GM06990 (cell line): Measurements from ENCODE around the gene CIAPIN1.

Source experiments
- DNase-seq: peaks from one replicate; pipeline ENCODE4 v3.0.0-alpha.2; 2011; ENCODE audit not compliant: insufficient read length; ENCODE audit errors: extremely low read depth
- H3K27me3 ChIP-seq: replicated peaks from 2 replicates; pipeline ENCODE4 v1.6.0; 2011; ENCODE audit warnings: low read length; ENCODE audit not compliant: control insufficient read depth, insufficient read depth
- H3K36me3 ChIP-seq: 2 replicates; pipeline ENCODE4 v1.5.1; 2011; ENCODE audit warnings: low read length; ENCODE audit not compliant: control insufficient read depth, insufficient read depth
- H3K4me3 ChIP-seq: replicated peaks from 2 replicates; pipeline ENCODE4 v1.5.1; 2011; ENCODE audit warnings: low read depth, mild to moderate bottlenecking, control low read depth, low read length
- TF ChIP-seq, protein P1 (sequence below): IDR thresholded peaks from 2 replicates; pipeline ENCODE4 v1.5.1; 2011; ENCODE audit warnings: low read length, control low read depth, mild to moderate bottlenecking, inconsistent platforms; ENCODE audit not compliant: insufficient read depth, poor library complexity, severe bottlenecking

CIAPIN1 gene

GRCh38 chr16:57416084-57416483 is 31.1 kb downstream of the CIAPIN1 start:
- H3K4me3 ChIP-seq, result no peak overlapping the region; the same call in 1 of the 2 replicates

DNA sequence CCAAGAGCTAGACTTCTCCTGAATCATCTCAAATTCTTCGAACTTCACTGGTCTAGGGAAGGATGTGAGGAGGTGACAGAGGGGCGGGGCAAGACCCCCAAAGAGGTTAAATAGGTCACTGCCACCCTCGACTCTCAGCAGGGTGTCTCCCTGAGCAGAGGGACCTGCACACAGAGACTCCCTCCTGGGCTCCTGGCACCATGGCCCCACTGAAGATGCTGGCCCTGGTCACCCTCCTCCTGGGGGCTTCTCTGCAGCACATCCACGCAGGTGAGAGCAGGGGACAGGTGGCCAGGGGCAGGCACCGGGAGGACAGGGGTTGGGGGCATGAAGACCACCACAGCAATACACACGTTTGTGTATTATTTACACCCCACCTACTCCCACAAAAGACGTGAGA is 33.5 kb downstream of the CIAPIN1 start:
- Histone ChIP-seq H3K4me3 (no peak overlapping the region), H3K36me3 (no peaks in the 10 kb centered on the region), H3K27me3 (no peaks in the 10 kb centered on the region)
- TF ChIP-seq, protein P1, sequence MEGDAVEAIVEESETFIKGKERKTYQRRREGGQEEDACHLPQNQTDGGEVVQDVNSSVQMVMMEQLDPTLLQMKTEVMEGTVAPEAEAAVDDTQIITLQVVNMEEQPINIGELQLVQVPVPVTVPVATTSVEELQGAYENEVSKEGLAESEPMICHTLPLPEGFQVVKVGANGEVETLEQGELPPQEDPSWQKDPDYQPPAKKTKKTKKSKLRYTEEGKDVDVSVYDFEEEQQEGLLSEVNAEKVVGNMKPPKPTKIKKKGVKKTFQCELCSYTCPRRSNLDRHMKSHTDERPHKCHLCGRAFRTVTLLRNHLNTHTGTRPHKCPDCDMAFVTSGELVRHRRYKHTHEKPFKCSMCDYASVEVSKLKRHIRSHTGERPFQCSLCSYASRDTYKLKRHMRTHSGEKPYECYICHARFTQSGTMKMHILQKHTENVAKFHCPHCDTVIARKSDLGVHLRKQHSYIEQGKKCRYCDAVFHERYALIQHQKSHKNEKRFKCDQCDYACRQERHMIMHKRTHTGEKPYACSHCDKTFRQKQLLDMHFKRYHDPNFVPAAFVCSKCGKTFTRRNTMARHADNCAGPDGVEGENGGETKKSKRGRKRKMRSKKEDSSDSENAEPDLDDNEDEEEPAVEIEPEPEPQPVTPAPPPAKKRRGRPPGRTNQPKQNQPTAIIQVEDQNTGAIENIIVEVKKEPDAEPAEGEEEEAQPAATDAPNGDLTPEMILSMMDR, result no peak
- DNase-seq, result no peak

More at GRCh38 chr16:57416084-57416483, 31.1 kb downstream of the CIAPIN1 start:
- H3K27me3 ChIP-seq, result no peaks in the 10 kb centered on the region
- TF ChIP-seq, protein P1, result no peak
- no peaks in the 10 kb centered on the region for H3K36me3 ChIP-seq
- no peak for DNase-seq

GRCh38 chr16:57413301-57413730 is 33.9 kb downstream of the CIAPIN1 start:
- Histone ChIP-seq H3K27me3 (no peaks in the 10 kb centered on the region), H3K4me3 (no peak overlapping the region), H3K36me3 (no peaks in the 10 kb centered on the region)
- TF ChIP-seq, protein P1, result no peak
- DNase-seq, result peak; percentile 80

DNA sequence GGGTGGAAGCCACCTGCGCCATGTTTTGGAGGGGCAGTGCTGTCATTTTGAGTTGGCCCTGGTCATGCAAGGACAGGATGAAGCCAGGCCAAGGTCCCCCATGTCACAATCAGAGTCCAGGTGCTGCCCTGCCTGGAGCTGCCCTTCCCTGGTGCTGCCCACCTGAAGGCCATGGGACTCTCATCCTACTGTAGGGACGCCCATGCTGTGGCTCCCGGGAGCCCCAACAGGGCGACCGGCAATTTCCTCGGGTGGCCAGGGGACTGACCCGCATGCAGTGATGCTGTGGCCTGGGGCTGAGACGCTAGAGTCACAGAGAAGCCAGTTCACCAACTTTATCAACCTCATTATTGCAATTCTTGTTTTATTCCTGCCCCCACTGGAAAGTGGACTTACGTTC is 34.6 kb downstream of the CIAPIN1 start:
- TF ChIP-seq, protein P1, result no peak
- Histone ChIP-seq H3K36me3 (no peaks in the 10 kb centered on the region), H3K4me3 (no peak overlapping the region), H3K27me3 (no peaks in the 10 kb centered on the region)
- DNase-seq, result no peak

DNA sequence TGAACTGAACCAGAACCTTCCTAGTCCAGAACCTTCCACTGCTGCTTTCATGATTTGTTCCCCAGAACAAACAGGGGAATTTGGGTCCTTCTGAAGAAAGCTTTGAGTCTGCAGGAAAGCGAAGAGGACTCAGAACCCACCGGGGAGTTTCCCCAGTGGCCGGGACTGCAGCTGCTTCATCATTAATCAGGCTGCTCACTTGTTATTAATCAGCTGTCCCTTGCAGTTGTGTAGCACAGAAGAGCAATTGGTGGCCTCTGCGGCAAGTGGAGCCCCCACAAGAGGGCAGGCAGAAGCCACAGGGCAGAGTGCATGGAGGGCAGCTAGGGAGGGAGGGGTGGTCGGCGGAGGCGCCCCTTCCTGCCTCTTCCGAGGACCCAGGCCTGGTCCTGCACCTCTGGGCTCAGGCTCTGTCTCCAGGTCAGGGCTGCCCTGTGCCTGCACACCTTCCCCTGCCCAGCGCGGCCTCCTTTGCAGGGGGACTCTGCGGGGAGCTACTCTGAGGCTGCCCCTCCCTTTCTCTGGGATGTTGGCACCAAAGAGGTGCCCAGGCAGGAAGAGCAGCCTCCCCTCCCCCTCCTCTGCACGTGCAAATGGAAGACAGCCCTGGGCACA is 35.7 kb downstream of the CIAPIN1 start:
- Histone ChIP-seq H3K36me3 (no peaks in the 10 kb centered on the region), H3K4me3 (no peak overlapping the region), H3K27me3 (no peaks in the 10 kb centered on the region)
- TF ChIP-seq, protein P1, result no peak
- peak; percentile 60 for DNase-seq

DNA sequence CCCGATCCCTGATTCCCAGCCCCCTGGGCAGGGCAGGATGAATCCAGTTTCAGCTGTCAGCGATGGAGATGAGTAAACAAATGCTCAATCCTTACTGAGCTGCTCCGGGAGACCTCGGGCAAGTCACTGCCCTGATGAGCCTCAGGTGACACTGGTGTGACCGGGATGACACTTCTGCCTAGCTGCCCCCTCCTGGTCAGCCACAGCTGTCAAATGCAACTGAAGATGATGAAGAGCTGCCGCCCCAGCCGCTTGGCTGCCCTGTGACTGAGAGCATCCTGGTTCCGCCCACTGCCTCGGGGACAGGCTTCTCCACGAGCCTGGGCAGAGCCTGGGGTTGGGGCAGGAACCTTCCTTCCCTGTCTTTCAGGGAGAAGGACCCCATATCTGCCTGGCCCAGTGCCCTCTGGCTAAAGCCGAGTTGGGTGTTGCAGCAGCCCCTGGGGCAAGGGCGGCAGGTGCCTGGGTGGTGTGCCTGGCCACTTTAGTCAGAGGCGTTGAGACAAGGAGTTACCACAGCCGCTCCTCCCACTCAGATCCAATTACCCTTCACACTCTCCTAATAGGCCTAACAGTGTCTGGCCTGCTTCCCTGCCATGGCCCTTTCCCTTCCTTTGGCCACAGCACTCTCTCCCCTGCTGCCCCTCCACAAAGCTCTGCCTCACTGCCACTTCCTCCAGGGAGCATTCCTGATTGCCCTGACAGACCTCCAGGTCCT is 37.2 kb downstream of the CIAPIN1 start:
- Histone ChIP-seq H3K36me3 (no peaks in the 10 kb centered on the region), H3K4me3 (no peak overlapping the region), H3K27me3 (no peaks in the 10 kb centered on the region)
- DNase-seq, result no peak
- TF ChIP-seq, protein P1, result no peak
